ENCODE results near the gene DOCK4.

The DOCK4 gene

GRCh38 chr7:111801277-111801676 lies 404.9 kb downstream of the DOCK4 start:
- no peaks in the 10 kb centered on the region for H3K36me3 ChIP-seq (ENCODE audit: insufficient read depth)
- no peak overlapping the region for H3K27ac ChIP-seq
- H3K79me2 ChIP-seq (ENCODE audit: insufficient read depth, low read depth), result no peaks in the 10 kb centered on the region

DNA sequence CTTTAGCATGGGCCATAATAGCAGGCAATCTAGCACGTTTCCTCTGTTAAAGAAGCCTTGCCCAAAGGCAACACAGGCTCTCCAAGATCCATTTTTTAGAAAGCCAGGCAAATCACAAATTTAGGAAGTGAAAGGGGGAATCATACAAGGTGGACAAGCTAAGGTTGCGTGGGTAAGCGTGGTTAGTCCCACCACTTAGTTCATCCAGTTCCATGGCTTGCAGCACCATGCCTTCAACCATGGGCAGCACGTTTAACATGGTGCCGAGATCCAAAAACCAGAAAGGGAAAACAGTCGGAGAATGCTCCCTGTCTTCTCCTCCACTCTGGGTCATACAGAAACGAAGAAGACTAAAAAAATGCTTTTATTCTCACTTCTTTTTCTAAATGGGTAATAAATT lies 409.5 kb downstream of the DOCK4 start:
- Histone ChIP-seq H2AFZ (ENCODE audit: low read depth) (no peak overlapping the region), H3K4me2 (no peak overlapping the region), H3K79me2 (ENCODE audit: insufficient read depth, low read depth) (no peaks in the 10 kb centered on the region), H3K4me1 (ENCODE audit: low read depth, poor library complexity, severe bottlenecking) (no peaks in the 10 kb centered on the region), H3K9ac (no peak overlapping the region), H3K27me3 (ENCODE audit: insufficient read depth, low read depth) (no peaks in the 10 kb centered on the region), H3K36me3 (ENCODE audit: insufficient read depth) (no peaks in the 10 kb centered on the region), H3K4me3 (IDR thresholded peaks at IDR 0.05; ENCODE audit: insufficient read depth, low read depth, low read length) (no peak overlapping the region), H3K27ac (no peak overlapping the region), H4K20me1 (ENCODE audit: insufficient read depth) (no peaks in the 10 kb centered on the region)
- TF ChIP-seq CTCF (conservative IDR thresholded peaks at IDR 0.05; ENCODE audit: low read depth, low read length), result no peak

More at GRCh38 chr7:111801277-111801676, 404.9 kb downstream of the DOCK4 start:
- peaks cover 10% of the 10 kb centered on the region for H3K4me1 ChIP-seq (ENCODE audit: low read depth, poor library complexity, severe bottlenecking)
- no peak overlapping the region for H3K9ac ChIP-seq
- no peak overlapping the region for H3K4me3 ChIP-seq (IDR thresholded peaks at IDR 0.05; ENCODE audit: insufficient read depth, low read depth, low read length)
- TF ChIP-seq CTCF (conservative IDR thresholded peaks at IDR 0.05; ENCODE audit: low read depth, low read length), result no peak
- no peaks in the 10 kb centered on the region for H4K20me1 ChIP-seq (ENCODE audit: insufficient read depth)
- no peak overlapping the region for H2AFZ ChIP-seq (ENCODE audit: low read depth)
- H3K4me2 ChIP-seq, result no peak overlapping the region
- no peaks in the 10 kb centered on the region for H3K27me3 ChIP-seq (ENCODE audit: insufficient read depth, low read depth)

DNA sequence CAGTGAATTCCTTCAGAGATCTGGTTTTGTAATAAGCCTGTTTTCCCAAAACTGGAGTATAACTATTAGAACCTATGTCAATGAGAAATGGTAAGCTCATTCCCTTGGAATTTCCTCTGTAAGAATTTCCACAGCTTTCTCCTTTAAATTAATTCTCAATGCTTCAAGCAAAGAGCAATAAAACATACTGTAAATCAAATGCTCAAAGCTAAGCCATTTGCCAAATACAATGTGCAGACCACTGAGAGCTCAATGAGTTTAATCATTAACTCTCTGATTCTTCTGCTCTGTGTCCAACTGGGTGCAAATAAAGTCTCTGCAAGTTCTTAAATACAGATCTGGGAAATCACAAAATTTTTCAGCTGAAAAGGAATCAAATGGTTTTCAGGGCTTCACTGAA lies 416.3 kb downstream of the DOCK4 start:
- Histone ChIP-seq H3K27ac (no peak overlapping the region), H3K79me2 (ENCODE audit: insufficient read depth, low read depth) (no peaks in the 10 kb centered on the region), H3K4me3 (IDR thresholded peaks at IDR 0.05; ENCODE audit: insufficient read depth, low read depth, low read length) (no peak overlapping the region), H3K27me3 (ENCODE audit: insufficient read depth, low read depth) (no peaks in the 10 kb centered on the region), H3K4me2 (no peak overlapping the region), H3K36me3 (ENCODE audit: insufficient read depth) (no peaks in the 10 kb centered on the region), H4K20me1 (ENCODE audit: insufficient read depth) (no peaks in the 10 kb centered on the region), H2AFZ (ENCODE audit: low read depth) (no peak overlapping the region), H3K4me1 (ENCODE audit: low read depth, poor library complexity, severe bottlenecking) (no peaks in the 10 kb centered on the region), H3K9ac (no peak overlapping the region)
- no peak for TF ChIP-seq CTCF (conservative IDR thresholded peaks at IDR 0.05; ENCODE audit: low read depth, low read length)

GRCh38 chr7:111789048-111789320 lies 417.2 kb downstream of the DOCK4 start:
- H3K27me3 ChIP-seq (ENCODE audit: insufficient read depth, low read depth), result no peaks in the 10 kb centered on the region
- H3K4me1 ChIP-seq (ENCODE audit: low read depth, poor library complexity, severe bottlenecking), result no peaks in the 10 kb centered on the region
- no peak overlapping the region for H2AFZ ChIP-seq (ENCODE audit: low read depth)
- H3K27ac ChIP-seq, result no peak overlapping the region
- no peaks in the 10 kb centered on the region for H4K20me1 ChIP-seq (ENCODE audit: insufficient read depth)
- no peak overlapping the region for H3K4me2 ChIP-seq
- H3K36me3 ChIP-seq (ENCODE audit: insufficient read depth), result no peaks in the 10 kb centered on the region
- no peak overlapping the region for H3K9ac ChIP-seq
- TF ChIP-seq CTCF (conservative IDR thresholded peaks at IDR 0.05; ENCODE audit: low read depth, low read length), result no peak
- H3K4me3 ChIP-seq (IDR thresholded peaks at IDR 0.05; ENCODE audit: insufficient read depth, low read depth, low read length), result no peak overlapping the region
- no peaks in the 10 kb centered on the region for H3K79me2 ChIP-seq (ENCODE audit: insufficient read depth, low read depth)

Data from KMS-11 (cell line).